HepG2 (cell line): ENCODE results near the gene KCTD16.

Experiments used
- NR2C2 ChIP-seq: sonication (generic); formaldehyde crosslinking; IDR thresholded peaks from 2 replicates; pipeline ENCODE4 v1.4.0; 2020; ENCODE audit warnings: missing genetic modification reagents, mild to moderate bottlenecking, moderate library complexity, borderline replicate concordance
- POLR2A ChIP-seq, 2 experiments: IDR thresholded peaks; 2 replicates each; pipeline ENCODE4 v1.6.1; 2011; ENCODE audit warnings: low read depth in 2 of 2, low read length in 2 of 2, mild to moderate bottlenecking in 1 of 2, moderate library complexity in 1 of 2; ENCODE audit not compliant: insufficient read depth in 1 of 2
- THAP7 ChIP-seq: sonication (generic); formaldehyde crosslinking; IDR thresholded peaks from 2 replicates; pipeline ENCODE4 v1.8.1; 2023; ENCODE audit warnings: mild to moderate bottlenecking, missing genetic modification reagents
- ZBTB40 ChIP-seq, 2 experiments: fragments of 450-650 bp in 1 of 2; sonication (generic) in 1 of 2; formaldehyde crosslinking in 1 of 2; IDR thresholded peaks; 2 replicates each; pipeline versions ENCODE4 v1.6.1 to v1.8.0; 2016 to 2022; ENCODE audit warnings: antibody characterized with exemption in 1 of 2, mild to moderate bottlenecking in 1 of 2, missing genetic modification reagents in 1 of 2
- ZNF747 ChIP-seq: sonication (generic); formaldehyde crosslinking; IDR thresholded peaks from 2 replicates; pipeline ENCODE4 v1.8.1; 2023; ENCODE audit warnings: missing genetic modification reagents, mild to moderate bottlenecking, borderline replicate concordance

DNA sequence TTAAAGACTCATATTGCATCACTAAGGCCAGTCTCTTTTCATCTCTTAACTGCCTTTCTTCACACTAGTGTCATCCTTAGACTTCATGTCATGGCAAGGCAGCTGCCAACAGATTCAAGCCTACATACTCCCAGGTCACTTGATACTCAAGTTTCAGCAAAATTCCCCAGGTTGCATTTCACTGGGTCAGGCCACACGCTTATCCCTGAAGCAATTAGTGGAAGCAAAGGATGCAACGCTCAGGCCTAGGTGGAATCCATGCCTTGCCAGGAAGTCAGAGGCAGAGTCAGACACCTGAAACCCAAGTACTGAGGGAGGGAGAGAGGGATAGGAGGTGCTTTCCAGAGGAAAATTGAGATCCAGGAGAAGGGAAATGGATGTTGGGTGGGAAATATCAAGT is 29.1 kb upstream of the KCTD16 start:
- no peak for TF ChIP-seq NR2C2 (CRISPR knock-in tag)
- TF ChIP-seq ZBTB40 (IDR thresholded peaks at IDR 0.05) = no peak
- no peak for TF ChIP-seq ZBTB40 (CRISPR knock-in tag; IDR thresholded peaks at IDR 0.05)
- TF ChIP-seq THAP7 = no peak
- no peak for TF ChIP-seq ZNF747 (CRISPR knock-in tag)
- no peak for TF ChIP-seq POLR2A (IDR thresholded peaks at IDR 0.05; ENCODE audit: insufficient read depth in 1 of 2, low read depth in 2 of 2, low read length in 2 of 2)
